H1 (cell line): Measurements from ENCODE around the gene UBE2M. TPM values are rescaled to one million over a fixed set of nuclear protein-coding genes. Genes with fewer than 3 reads are reported as not detected.

ENCODE experiments used
- CTCF ChIA-PET: fragments of 300-600 bp; sonication (Branson Sonifier 250); formaldehyde crosslinking; loops from one replicate; lab custom pipeline; 2021; ENCODE audit not compliant: partially characterized antibody; lab: Charles Lee
- POLR2A ChIA-PET: fragments of 300-600 bp; sonication (Branson Sonifier 250); formaldehyde crosslinking; loops from one replicate; lab custom pipeline; 2021; ENCODE audit warnings: inconsistent platforms; ENCODE audit not compliant: partially characterized antibody; lab: Charles Lee
- DNase-seq, 2 experiments: peaks; one replicate each; pipeline versions ENCODE4 v3.0.0 to v3.0.0-alpha.2; 2010 to 2022; ENCODE audit warnings: low spot score in 2 of 2, low read depth in 1 of 2, mixed read lengths in 1 of 2
- FAIRE-seq: peaks from 2 replicates; lab custom pipeline; 2011; peaks lifted over from hg19 to GRCh38; lab: Jason Lieb, UNC
- H2AFZ ChIP-seq: 2 replicates; pipeline ENCODE4 v1.8.1; 2012; ENCODE audit warnings: low read length, inconsistent platforms
- H2AK5ac ChIP-seq: 2 replicates; pipeline ENCODE4 v1.6.1; 2013; ENCODE audit warnings: low read depth, low read length
- H2BK120ac ChIP-seq: replicated peaks from 2 replicates; pipeline ENCODE3; 2013; ENCODE audit warnings: low read depth, low read length, inconsistent platforms
- H2BK12ac ChIP-seq: 2 replicates; pipeline ENCODE4 v1.6.1; 2013; ENCODE audit warnings: low read depth, low read length
- H2BK15ac ChIP-seq: 2 replicates; pipeline ENCODE4 v1.6.1; 2013; ENCODE audit warnings: low read length
- H2BK20ac ChIP-seq: 2 replicates; pipeline ENCODE4 v1.6.1; 2013; ENCODE audit warnings: low read length
- H2BK5ac ChIP-seq: 2 replicates; pipeline ENCODE4 v1.6.1; 2013; ENCODE audit warnings: low read depth, low read length
- H3K14ac ChIP-seq: 2 replicates; pipeline ENCODE4 v1.6.1; 2013; ENCODE audit warnings: inconsistent platforms; ENCODE audit not compliant: insufficient read length
- H3K18ac ChIP-seq: 2 replicates; pipeline ENCODE4 v1.6.1; 2013; ENCODE audit warnings: low read length; ENCODE audit errors: extremely low read depth
- H3K23ac ChIP-seq: 2 replicates; pipeline ENCODE4 v1.6.1; 2013; ENCODE audit warnings: inconsistent platforms; ENCODE audit not compliant: insufficient read length
- H3K23me2 ChIP-seq: 2 replicates; pipeline ENCODE4 v1.6.1; 2013; ENCODE audit warnings: low read depth, low read length
- H3K27ac ChIP-seq: 2 replicates; pipeline ENCODE4 v1.6.1; 2011; ENCODE audit warnings: low read depth, low read length, inconsistent platforms
- H3K27me3 ChIP-seq, 4 experiments: replicated peaks in 1 of 4; 1 replicate in 1 of 4; 2 replicates in 3 of 4; pipeline versions ENCODE4 v1.6.1 to v1.8.1; 2011 to 2013; ENCODE audit warnings: low read length in 3 of 4, mild to moderate bottlenecking in 3 of 4, inconsistent platforms in 2 of 4, mixed read lengths in 2 of 4, moderate library complexity in 1 of 4; ENCODE audit not compliant: control insufficient read depth in 3 of 4, insufficient read depth in 3 of 4; ENCODE audit errors: extremely low read depth in 1 of 4
- H3K36me3 ChIP-seq, 4 experiments: 2 replicates each; pipeline versions ENCODE4 v1.6.1 to v1.8.1; 2011 to 2013; ENCODE audit warnings: mild to moderate bottlenecking in 4 of 4, low read length in 3 of 4, moderate library complexity in 2 of 4, control low read depth in 1 of 4, inconsistent platforms in 1 of 4; ENCODE audit not compliant: insufficient read depth in 4 of 4, control insufficient read depth in 2 of 4
- H3K4ac ChIP-seq: replicated peaks from 2 replicates; pipeline ENCODE3; 2013; ENCODE audit warnings: low read length, low read depth, mixed read lengths, inconsistent platforms; ENCODE audit not compliant: insufficient read length
- H3K4me1 ChIP-seq, 4 experiments: replicated peaks in 1 of 4; 1 replicate in 1 of 4; 2 replicates in 3 of 4; pipeline versions ENCODE4 v1.6.1 to v1.8.1; 2011 to 2013; ENCODE audit warnings: low read length in 3 of 4, inconsistent platforms in 2 of 4, mixed read lengths in 1 of 4; ENCODE audit not compliant: insufficient read depth in 4 of 4, control insufficient read depth in 3 of 4
- H3K4me2 ChIP-seq, 2 experiments: 2 replicates each; pipeline versions ENCODE4 v1.6.1 to v1.8.1; 2011 to 2013; ENCODE audit warnings: low read depth in 2 of 2, low read length in 2 of 2, control low read depth in 1 of 2, inconsistent platforms in 1 of 2, mild to moderate bottlenecking in 1 of 2; ENCODE audit not compliant: insufficient read depth in 1 of 2
- H3K4me3 ChIP-seq, 4 experiments: fragments of 200-600, 300-600 bp in 1 of 4; sonication (generic), shearing (Covaris generic), sonication (Bioruptor Twin) in 1 of 4; 2 replicates each; pipeline versions ENCODE4 v1.5.1 to v1.8.1; 2011 to 2016; ENCODE audit warnings: low read length in 4 of 4, low read depth in 3 of 4, control low read depth in 2 of 4, inconsistent platforms in 2 of 4, mild to moderate bottlenecking in 2 of 4, mixed read lengths in 1 of 4, moderate library complexity in 1 of 4; ENCODE audit not compliant: insufficient read depth in 2 of 4; ENCODE audit errors: extremely low read depth in 1 of 4
- H3K56ac ChIP-seq: replicated peaks from 2 replicates; pipeline ENCODE3; 2013; ENCODE audit warnings: low read depth, mild to moderate bottlenecking, mixed read lengths, low read length, inconsistent platforms; ENCODE audit not compliant: insufficient read length
- H3K79me1 ChIP-seq: 2 replicates; pipeline ENCODE4 v1.6.1; 2013; ENCODE audit warnings: low read depth, low read length, control low read depth
- H3K79me2 ChIP-seq, 2 experiments: 2 replicates each; pipeline versions ENCODE4 v1.6.1 to v1.8.1; 2012 to 2013; ENCODE audit warnings: low read length in 2 of 2, mild to moderate bottlenecking in 2 of 2, inconsistent platforms in 1 of 2; ENCODE audit not compliant: insufficient read depth in 2 of 2, control insufficient read depth in 1 of 2
- H3K9ac ChIP-seq, 4 experiments: replicated peaks in 1 of 4; 1 replicate in 1 of 4; 2 replicates in 3 of 4; pipeline versions ENCODE4 v1.6.1 to v1.8.1; 2011 to 2013; ENCODE audit warnings: low read depth in 3 of 4, low read length in 3 of 4, control low read depth in 2 of 4, mild to moderate bottlenecking in 2 of 4, moderate library complexity in 2 of 4, inconsistent platforms in 1 of 4; ENCODE audit errors: extremely low read depth in 1 of 4
- H3K9me3 ChIP-seq, 2 experiments: 2 replicates each; pipeline versions ENCODE4 v1.6.1 to v1.8.1; 2012 to 2013; ENCODE audit warnings: mild to moderate bottlenecking in 2 of 2, moderate library complexity in 2 of 2, control low read depth in 1 of 2, inconsistent platforms in 1 of 2, low read depth in 1 of 2, low read length in 1 of 2, mixed read lengths in 1 of 2; ENCODE audit not compliant: insufficient read depth in 2 of 2
- H4K20me1 ChIP-seq, 2 experiments: replicated peaks in 1 of 2; 2 replicates each; pipeline versions ENCODE3 to v1.8.1; 2011 to 2013; ENCODE audit warnings: inconsistent platforms in 2 of 2, low read length in 2 of 2, mild to moderate bottlenecking in 1 of 2; ENCODE audit not compliant: insufficient read depth in 2 of 2, control insufficient read depth in 1 of 2
- H4K5ac ChIP-seq: 2 replicates; pipeline ENCODE4 v1.6.1; 2013; ENCODE audit warnings: low read length, low read depth, mixed read lengths, inconsistent platforms; ENCODE audit not compliant: insufficient read length
- H4K8ac ChIP-seq: 2 replicates; pipeline ENCODE4 v1.8.0; 2013; ENCODE audit warnings: mild to moderate bottlenecking, moderate library complexity, low read length, inconsistent platforms; ENCODE audit not compliant: insufficient read depth; ENCODE audit errors: extremely low read depth
- H4K91ac ChIP-seq: replicated peaks from 2 replicates; pipeline ENCODE3; 2013; ENCODE audit warnings: low read length, mixed read lengths, inconsistent platforms; ENCODE audit not compliant: insufficient read length
- WGBS, 2 experiments: shearing (Covaris generic) in 1 of 2; methylation state at CpG; one replicate each; pipeline versions ENCODE4 v1.1.6 to v1.1.7; 2013 to 2015; ENCODE audit warnings: low lambda C conversion rate in 2 of 2, mixed read lengths in 2 of 2, inconsistent platforms in 1 of 2, low coverage in 1 of 2, missing lambda C conversion rate in 1 of 2; ENCODE audit not compliant: insufficient replicate concordance in 2 of 2, insufficient coverage in 1 of 2, insufficient read length in 1 of 2; ENCODE audit errors: extremely low coverage in 1 of 2, missing lambda C conversion rate in 1 of 2; 5-methylcytosine and 5-hydroxymethylcytosine counted together
- polyA plus RNA-seq, 7 experiments: library from polyadenylated mRNA; depleted of rRNA in 3 of 7; stranded (reverse) in 5 of 7; unstranded in 2 of 7; fragments of >200 nt in 5 of 7; fragments of 200-250 nt in 2 of 7; gene quantifications; 1 replicate in 5 of 7; 2 replicates in 1 of 7; 4 replicates in 1 of 7; pipeline versions ENCODE4 v1.2.1 to v1.2.3, GENCODE V29; 2011 to 2013; ENCODE audit warnings: missing spikeins in 2 of 7, mixed read lengths in 2 of 7
- total RNA-seq: library from RNA; stranded (reverse); fragmentation: NEBNext Ultra II Directional; extraction: Animal tissue kit (Norgen Biotek cat#: 25700); gene quantifications from 2 replicates; pipeline ENCODE4 v1.2.1, GENCODE V29; 2021
- TF ChIP-seq, protein P1 (sequence below): IDR thresholded peaks from 2 replicates; pipeline ENCODE4 v1.6.1; 2012; ENCODE audit warnings: inconsistent platforms

The UBE2M gene
- total and polyA plus RNA-seq, 2 of the 8 experiments (the other 6 are each of a cell fraction or from before 2014, with no cell fraction given) = 93.8 to 114 TPM

DNA sequence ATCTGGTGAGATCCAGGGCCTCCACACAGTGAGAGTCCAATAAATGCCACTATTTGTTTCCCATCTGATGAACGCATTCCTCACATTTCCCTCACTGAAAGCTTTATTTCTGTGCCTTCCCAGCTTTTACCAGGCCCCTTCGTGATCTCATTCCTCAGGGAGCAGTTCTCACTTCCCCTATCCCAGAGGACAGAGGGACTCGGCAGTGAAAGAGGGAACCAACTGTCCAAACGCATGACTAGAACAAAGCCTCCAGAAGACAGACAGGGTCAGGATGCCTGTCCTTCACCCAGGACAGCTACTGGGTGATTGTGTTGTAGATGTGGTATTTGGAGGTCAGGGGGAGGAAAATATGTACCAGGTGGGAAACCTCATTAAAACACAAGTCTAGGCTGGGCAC is 36.8 kb downstream of the UBE2M start:
- peaks cover 0 to 7% (median 2%) of the 10 kb centered on the region in 4 experiments; a peak in 2 of 8 replicates for H3K36me3 ChIP-seq
- H3K4me3 ChIP-seq = 0 out of 8 replicates have a peak overlapping the region, but pooled peaks of 1 of the 4 experiments have one; percentile 13
- peaks cover 0 to 15% of the 10 kb centered on the region in 2 experiments; a peak in 1 of 4 replicates for H3K79me2 ChIP-seq
- H2AK5ac ChIP-seq = no peak overlapping the region
- no peaks in the 10 kb centered on the region; a peak in 1 of 7 replicates for H3K27me3 ChIP-seq
- H3K56ac ChIP-seq = no peak overlapping the region
- H4K8ac ChIP-seq = no peak overlapping the region
- H3K4me2 ChIP-seq = peak overlapping the region; percentile 25 to 67; a peak in 2 of 4 replicates
- no peaks in the 10 kb centered on the region for H3K9me3 ChIP-seq
- H4K20me1 ChIP-seq = peaks cover 2 to 9% of the 10 kb centered on the region in 2 experiments
- TF ChIP-seq, protein P1, sequence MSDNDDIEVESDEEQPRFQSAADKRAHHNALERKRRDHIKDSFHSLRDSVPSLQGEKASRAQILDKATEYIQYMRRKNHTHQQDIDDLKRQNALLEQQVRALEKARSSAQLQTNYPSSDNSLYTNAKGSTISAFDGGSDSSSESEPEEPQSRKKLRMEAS = no peak
- H3K27ac ChIP-seq = no peak overlapping the region; the same call in 1 of the 2 replicates
- CTCF ChIA-PET = interaction anchor here (0.6 to 3.8 kb wide), 7 partner anchors 14 to 669 kb away, joined by 3 to 35 read pairs (median 18); partner anchors contain the start of genes CHMP2A and UBE2M
- peaks cover 0 to 16% (median 11%) of the 10 kb centered on the region in 4 experiments; a peak in 6 of 7 replicates for H3K4me1 ChIP-seq
- no peak overlapping the region for H2BK20ac ChIP-seq
- H2BK15ac ChIP-seq = no peak overlapping the region
- no peak overlapping the region for H4K91ac ChIP-seq
- no peak for FAIRE-seq
- H3K9ac ChIP-seq = 0 out of 7 replicates have a peak overlapping the region, but pooled peaks of 1 of the 4 experiments have one; percentile 4
- no peak overlapping the region for H3K18ac ChIP-seq
- WGBS, 2 experiments = 82% methylated on average over 4 of the region's 4 CpGs; no CpG with 5 or more reads in 1 of the 2 experiments
- DNase-seq = no peak
- no peak overlapping the region for H2AFZ ChIP-seq
- no peak overlapping the region for H3K23ac ChIP-seq
- POLR2A ChIA-PET = interaction anchor here (0.7 to 21.3 kb wide), 8 partner anchors 10 to 134 kb away, joined by 3 to 650 read pairs (median 35); partner anchors contain the start of genes CHMP2A, RPS5, TRIM28 and UBE2M
- no peak overlapping the region for H3K4ac ChIP-seq
- H4K5ac ChIP-seq = no peak overlapping the region
- H3K14ac ChIP-seq = no peak overlapping the region
- peaks cover 2% of the 10 kb centered on the region; the same call in 1 of the 2 replicates for H3K79me1 ChIP-seq
- H2BK12ac ChIP-seq = no peak overlapping the region
- no peak overlapping the region for H2BK5ac ChIP-seq
- H2BK120ac ChIP-seq = no peak overlapping the region
- peaks cover 7% of the 10 kb centered on the region for H3K23me2 ChIP-seq
